HG03095 (cell line): ENCODE measurements around the gene CEP70.
"Not testable (repeated sequence)": the region's sequence is repeated elsewhere in the genome, so short reads cannot be mapped to it uniquely, and the experiment has no call there.

Source experiments
- ATAC-seq: cut with Tn5 transposase; IDR thresholded peaks from one replicate; pipeline ENCODE4 v1.9.1; 2021; ENCODE audit warnings: moderate library complexity; ENCODE audit not compliant: unreplicated experiment

CEP70 gene

DNA sequence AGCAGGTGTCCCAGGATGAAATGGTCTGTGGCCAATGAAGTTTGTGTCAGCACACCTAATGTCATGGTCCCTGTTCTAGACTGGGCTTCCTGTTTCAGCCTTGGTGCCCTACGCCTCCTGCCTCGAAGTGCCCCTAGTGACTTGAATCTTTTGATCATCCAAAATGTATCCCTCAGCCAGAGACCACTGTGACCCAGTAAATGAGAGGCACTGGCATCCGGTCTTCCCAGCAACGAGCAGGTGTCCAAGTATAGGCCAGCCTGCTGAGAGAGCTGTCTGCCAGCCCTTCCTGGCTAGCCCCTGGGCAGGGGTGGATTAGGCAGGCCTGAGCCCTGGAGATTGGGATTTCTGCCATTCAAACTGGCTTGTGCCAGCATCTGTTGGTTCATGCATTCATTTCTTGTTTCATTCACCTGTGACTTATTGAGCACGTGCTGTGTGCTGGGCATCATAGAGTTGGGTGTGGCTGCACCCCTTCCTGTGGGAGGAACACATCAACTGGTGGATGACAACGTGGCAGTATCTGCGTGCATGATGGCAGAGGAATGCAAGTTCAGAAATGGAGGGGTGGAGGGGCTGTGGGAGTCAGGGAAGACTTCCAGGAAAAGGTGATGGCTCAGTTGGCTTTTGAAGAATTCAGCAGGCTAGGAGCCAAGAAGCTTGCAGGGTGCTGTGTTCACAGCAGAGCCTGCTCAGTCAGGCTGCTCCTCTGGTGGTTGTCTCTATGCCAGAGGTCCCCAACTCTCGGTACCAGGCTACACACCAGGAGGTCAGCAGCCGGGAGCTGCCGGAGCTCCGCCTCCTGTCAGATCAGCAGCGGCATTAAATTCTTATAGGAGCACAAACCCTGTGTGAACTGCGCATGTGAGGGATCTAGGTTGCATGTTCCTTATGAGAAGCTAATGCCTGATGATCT, 138.0 kb downstream of the CEP70 start:
- no peak for ATAC-seq

DNA sequence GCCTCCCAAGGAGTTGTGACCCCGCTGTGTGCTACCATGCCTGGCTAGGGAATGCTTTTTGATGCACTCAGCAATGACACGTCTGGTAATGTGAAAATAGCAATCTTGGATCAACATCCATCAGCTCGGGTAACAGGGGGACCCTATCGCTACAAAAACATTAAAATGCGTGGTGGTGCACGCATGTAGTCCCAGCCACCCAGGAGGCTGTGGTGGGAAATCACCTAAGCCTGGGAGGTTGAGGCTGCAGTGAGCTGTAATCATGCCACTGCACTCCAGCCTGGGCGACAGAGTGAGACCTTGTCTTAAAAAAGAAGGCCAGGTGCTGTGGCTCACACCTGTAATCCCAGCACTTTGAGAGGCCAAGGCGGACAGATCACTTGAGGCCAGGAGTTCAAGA, 140.1 kb downstream of the CEP70 start:
- not testable (repeated sequence) for ATAC-seq

DNA sequence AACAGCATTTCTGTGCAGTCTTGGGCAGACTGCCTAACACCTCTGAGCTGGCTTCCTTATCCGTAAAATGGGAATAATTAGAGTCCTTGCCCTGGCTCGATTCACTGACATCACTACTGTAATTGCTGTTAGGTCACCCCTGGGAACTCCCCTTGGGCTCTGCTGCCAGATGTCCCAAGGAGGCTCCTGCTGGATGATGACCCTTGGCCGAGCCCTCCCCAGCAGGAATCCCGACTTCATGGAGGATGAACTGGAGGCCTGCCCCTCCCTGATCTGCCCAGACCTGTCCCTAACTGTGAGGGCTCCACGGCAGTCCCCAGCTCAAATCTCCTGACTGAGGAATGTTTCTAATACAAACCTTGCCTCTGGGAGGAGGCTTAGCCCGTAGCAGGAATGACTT, 141.6 kb downstream of the CEP70 start:
- ATAC-seq, result no peak

DNA sequence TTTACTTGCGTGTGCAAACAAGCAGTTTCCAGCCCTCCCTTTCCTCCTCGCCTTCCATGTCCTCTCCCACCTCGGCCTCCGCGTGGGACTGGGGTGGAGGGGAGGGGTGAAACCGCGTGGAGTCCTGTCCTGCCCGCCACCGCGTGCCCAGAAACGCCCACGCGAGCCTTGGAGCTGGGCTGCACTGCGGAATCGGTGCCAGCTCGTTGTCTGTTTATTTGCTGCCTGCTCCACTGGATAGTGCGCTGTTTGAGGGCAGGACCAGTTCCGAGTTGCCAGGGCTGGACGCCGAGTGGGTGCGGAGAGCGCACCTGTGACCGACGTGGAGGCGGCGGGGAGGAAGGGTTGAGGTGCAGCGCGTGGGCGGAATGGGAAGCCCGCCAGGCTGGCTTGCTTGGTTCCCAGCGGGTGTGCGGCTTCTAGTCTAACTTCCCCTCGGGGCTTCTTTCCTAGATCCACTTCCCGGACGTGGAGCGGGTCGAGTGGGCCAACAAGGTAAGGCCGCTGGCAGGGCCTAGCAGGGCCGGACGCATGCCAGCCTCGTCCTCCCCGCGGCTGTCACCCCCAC, 142.4 kb downstream of the CEP70 start:
- ATAC-seq, result no peak

DNA sequence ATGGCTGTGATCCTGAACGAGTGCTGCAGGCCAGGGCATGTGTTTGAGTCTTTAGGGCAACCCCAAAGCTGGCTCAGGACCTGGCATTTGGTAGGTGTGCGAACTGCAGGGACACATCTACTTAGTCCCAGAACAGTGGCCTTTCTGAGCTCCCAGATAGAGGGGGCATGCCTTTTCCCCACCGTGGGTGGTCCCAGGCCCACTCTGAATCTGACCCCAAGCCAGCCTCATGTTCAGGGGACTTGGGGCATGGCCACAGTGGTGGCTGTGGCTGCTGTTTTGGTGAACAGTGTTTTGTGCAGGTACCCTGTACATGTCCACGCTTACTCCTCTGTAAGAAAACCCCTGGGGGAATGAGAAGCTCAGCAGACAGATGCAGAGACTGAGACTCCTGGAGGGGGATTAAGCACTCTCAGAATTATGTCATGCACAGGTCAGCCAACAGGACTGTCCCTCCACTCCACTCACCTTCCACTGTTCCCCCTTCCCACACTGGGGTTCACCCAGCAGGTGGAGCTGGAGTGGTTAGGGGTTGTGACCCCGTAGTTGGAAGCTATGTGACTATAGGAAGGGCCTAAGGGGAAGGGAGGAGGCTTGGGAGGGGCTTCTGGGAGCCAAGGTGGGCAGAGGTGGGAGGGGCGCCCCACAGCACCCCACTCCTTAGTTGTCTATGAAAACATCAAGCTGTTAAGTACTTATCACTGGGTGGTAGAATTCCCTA, 143.2 kb downstream of the CEP70 start:
- ATAC-seq, result no peak

DNA sequence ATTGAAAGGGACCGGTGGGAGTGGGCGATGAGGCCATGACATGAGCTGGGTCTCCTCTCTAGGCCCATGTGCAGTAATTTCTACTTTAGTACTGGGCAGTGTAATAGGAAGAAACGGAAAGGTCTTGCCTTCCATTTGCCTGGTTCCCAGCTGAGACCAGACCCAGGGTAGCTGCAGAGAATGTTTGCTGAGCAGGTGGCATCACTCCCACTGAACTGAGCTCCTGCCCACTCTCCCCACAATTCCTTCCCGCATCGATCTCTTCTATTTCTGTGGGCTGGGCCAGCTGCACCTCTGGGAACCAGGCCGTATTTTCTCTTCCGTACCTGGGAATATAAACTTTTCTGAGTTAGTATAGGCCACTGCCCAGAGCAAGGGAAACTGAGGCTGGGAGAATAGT, 143.9 kb downstream of the CEP70 start:
- ATAC-seq, result no peak

DNA sequence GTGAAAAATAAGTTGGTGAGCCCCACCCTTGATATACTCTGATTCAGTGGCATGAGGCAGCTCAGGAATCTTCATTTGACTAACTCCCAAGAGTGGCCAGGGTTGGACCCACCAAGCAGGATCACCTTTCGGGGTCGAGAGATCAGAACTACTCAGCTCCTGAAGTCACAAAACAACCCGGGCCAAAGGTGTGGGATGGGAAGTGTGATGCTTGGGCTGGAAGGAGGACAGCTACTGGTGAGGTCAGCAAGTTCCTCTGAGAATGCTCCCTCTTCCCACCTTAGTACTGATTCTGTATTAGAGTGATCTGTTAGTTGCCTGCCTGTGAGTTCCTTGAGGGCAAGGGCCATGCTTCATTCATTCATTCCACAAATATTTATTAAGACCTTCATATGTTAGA, 144.6 kb downstream of the CEP70 start:
- ATAC-seq, result no peak

DNA sequence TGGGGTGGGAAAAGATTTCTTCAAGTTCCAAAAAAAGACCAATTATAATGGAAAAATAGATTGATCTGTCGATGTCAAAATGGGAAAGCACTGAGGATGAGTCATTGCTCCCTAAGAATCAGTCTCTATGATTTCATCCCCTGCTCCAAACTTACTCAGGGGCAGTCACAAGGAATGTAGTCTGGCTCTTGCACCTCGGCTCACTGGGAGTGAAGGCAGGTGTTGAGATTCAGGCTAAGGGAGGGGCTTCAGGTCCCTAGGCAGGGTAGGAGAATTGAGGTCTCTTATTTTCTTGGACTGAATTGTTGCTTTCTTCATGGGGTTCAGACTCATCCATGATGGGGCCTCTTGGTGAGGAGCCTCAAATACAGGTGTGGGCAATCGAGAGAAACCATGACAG, 145.4 kb downstream of the CEP70 start:
- no peak for ATAC-seq

DNA sequence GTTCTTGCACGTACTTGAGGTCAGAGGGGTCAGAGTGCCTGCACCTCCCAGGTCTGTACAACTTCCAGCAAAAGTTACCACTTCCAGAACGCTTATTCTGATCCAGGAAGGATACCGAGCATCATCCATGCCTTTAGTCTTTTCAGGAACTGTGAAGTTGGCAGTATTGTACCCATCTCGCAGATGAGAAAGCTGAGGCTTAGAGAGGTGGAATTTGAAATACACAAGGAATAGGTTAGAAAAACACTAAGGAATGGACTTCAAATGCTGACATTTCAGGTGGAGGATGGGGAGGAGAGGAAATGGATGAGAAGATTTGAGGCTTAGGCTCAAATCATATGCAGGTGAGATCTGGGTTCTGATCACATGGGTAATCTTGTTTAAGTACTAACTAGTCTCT, 148.4 kb downstream of the CEP70 start:
- ATAC-seq, result no peak

DNA sequence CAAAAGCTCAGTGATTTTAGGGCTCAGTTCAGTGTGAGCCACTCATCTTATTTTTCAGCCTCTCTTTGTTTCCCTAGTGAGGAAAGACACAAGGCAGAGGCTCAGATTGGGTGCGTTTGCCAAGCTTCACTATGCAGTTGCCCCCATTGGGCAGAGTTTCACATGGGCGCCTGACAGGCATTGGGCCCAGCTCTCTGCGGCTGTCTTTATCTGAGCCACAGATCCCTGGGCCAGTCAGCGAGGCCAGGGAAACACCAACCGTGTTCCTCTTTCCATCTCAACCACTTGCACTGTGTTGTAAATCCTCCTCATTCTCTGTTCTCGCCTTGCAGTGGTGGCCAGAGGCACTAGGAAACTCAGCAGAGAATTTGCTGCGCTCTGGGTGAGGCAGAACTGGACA, 148.8 kb downstream of the CEP70 start:
- ATAC-seq, result no peak
